ENCODE data around the gene GOLIM4.

- no peak for TF ChIP-seq RBM39 (IDR thresholded peaks at IDR 0.05; ENCODE audit: low read depth, low read length, poor library complexity, severe bottlenecking)
- TF ChIP-seq NFE2L1 (CRISPR knock-in tag; IDR thresholded peaks at IDR 0.05; ENCODE audit: borderline replicate concordance): no peak
- TF ChIP-seq NONO (IDR thresholded peaks at IDR 0.05): no peak
- no peak for TF ChIP-seq NONO (CRISPR knock-in tag; conservative IDR thresholded peaks at IDR 0.05)
- no peak for TF ChIP-seq ZFX (CRISPR knock-in tag; IDR thresholded peaks at IDR 0.05; ENCODE audit: low read depth)
- TF ChIP-seq REST (IDR thresholded peaks at IDR 0.05; ENCODE audit: borderline replicate concordance in 1 of 2, low read depth in 1 of 2, low read length in 2 of 2): no peak
Observed at GRCh38 chr3:167991213-167991612, 104.5 kb downstream of the GOLIM4 start.

Data from HepG2 (cell line).